H7 (cell line): Measurements from ENCODE around the gene ZDHHC11B. TPM values are rescaled to one million over a fixed set of nuclear protein-coding genes. Genes with fewer than 3 reads are reported as not detected.
"Not testable (repeated sequence)": the region's sequence is repeated elsewhere in the genome, so short reads cannot be mapped to it uniquely, and the experiment has no call there.

Experiments used
- DNase-seq: peaks from one replicate; pipeline ENCODE4 v3.0.0; 2012
- H3K27me3 ChIP-seq: 2 replicates; pipeline ENCODE4 v1.6.0; 2011; ENCODE audit warnings: mild to moderate bottlenecking, low read length; ENCODE audit not compliant: control insufficient read depth, insufficient read depth
- H3K36me3 ChIP-seq: replicated peaks from 2 replicates; pipeline ENCODE4 v1.5.1; 2011; ENCODE audit warnings: low read length; ENCODE audit not compliant: control insufficient read depth, insufficient read depth
- H3K4me3 ChIP-seq: 2 replicates; pipeline ENCODE4 v1.5.1; 2011; ENCODE audit warnings: low read depth, mild to moderate bottlenecking, control low read depth, low read length, moderate library complexity; ENCODE audit not compliant: insufficient read depth
- total RNA-seq: library from RNA; depleted of rRNA; stranded (reverse); fragments of >200 nt; shearing (Covaris generic); gene quantifications from 2 replicates; pipeline ENCODE4 v1.2.3, GENCODE V29; 2014

The ZDHHC11B gene
- total RNA-seq, 1 experiment from 2014 or later = 0.07 TPM

GRCh38 chr5:766666-767431 lies 17.7 kb downstream of the ZDHHC11B start:
- peak; percentile 46 for DNase-seq
- Histone ChIP-seq H3K36me3 (no peaks in the 10 kb centered on the region), H3K4me3 (no peak overlapping the region), H3K27me3 (no peaks in the 10 kb centered on the region)

GRCh38 chr5:765948-766631 lies 18.4 kb downstream of the ZDHHC11B start:
- no peaks in the 10 kb centered on the region for H3K36me3 ChIP-seq
- no peak overlapping the region for H3K4me3 ChIP-seq
- H3K27me3 ChIP-seq = no peaks in the 10 kb centered on the region
- DNase-seq = peak; percentile 47

GRCh38 chr5:763998-764781 lies 20.3 kb downstream of the ZDHHC11B start:
- Histone ChIP-seq H3K4me3 (no peak overlapping the region), H3K36me3 (no peaks in the 10 kb centered on the region), H3K27me3 (no peaks in the 10 kb centered on the region)
- peak; percentile 42 for DNase-seq

GRCh38 chr5:763397-763796 lies 21.1 kb downstream of the ZDHHC11B start:
- Histone ChIP-seq H3K27me3 (no peaks in the 10 kb centered on the region), H3K4me3 (no peak overlapping the region), H3K36me3 (no peaks in the 10 kb centered on the region)
- DNase-seq = peak; percentile 42

- DNase-seq, H3K27me3 ChIP-seq, H3K36me3 ChIP-seq, H3K4me3 ChIP-seq: not testable (repeated sequence)
Measured at GRCh38 chr5:762996-763395, 21.5 kb downstream of the ZDHHC11B start.

- no peaks in the 10 kb centered on the region for H3K27me3 ChIP-seq
- no peak overlapping the region for H3K4me3 ChIP-seq
- H3K36me3 ChIP-seq = no peaks in the 10 kb centered on the region
- peak; percentile 45 for DNase-seq
Measured at GRCh38 chr5:761854-762710, 22.4 kb downstream of the ZDHHC11B start.

- no peaks in the 10 kb centered on the region for H3K36me3 ChIP-seq
- DNase-seq = peak; percentile 39
- H3K4me3 ChIP-seq = no peak overlapping the region
- no peaks in the 10 kb centered on the region for H3K27me3 ChIP-seq
Measured at GRCh38 chr5:761059-761771, 23.3 kb downstream of the ZDHHC11B start.

- H3K36me3 ChIP-seq = no peaks in the 10 kb centered on the region
- H3K4me3 ChIP-seq = no peak overlapping the region
- DNase-seq = peak; percentile 49
- no peaks in the 10 kb centered on the region for H3K27me3 ChIP-seq
Measured at GRCh38 chr5:760363-761058, 24.0 kb downstream of the ZDHHC11B start.

- Histone ChIP-seq H3K27me3 (no peaks in the 10 kb centered on the region), H3K36me3 (no peaks in the 10 kb centered on the region), H3K4me3 (no peak overlapping the region)
- DNase-seq = peak; percentile 55
Measured at GRCh38 chr5:759781-760362, 24.7 kb downstream of the ZDHHC11B start.

- Histone ChIP-seq H3K4me3 (no peak overlapping the region), H3K27me3 (no peaks in the 10 kb centered on the region), H3K36me3 (no peaks in the 10 kb centered on the region)
- peak; percentile 65 for DNase-seq
Measured at GRCh38 chr5:759111-759751, 25.3 kb downstream of the ZDHHC11B start.

GRCh38 chr5:758698-759053 lies 25.9 kb downstream of the ZDHHC11B start:
- DNase-seq = peak; percentile 46

GRCh38 chr5:757931-758697 lies 26.4 kb downstream of the ZDHHC11B start:
- Histone ChIP-seq H3K4me3 (no peak overlapping the region), H3K36me3 (no peaks in the 10 kb centered on the region), H3K27me3 (no peaks in the 10 kb centered on the region)
- DNase-seq = peak; percentile 68

More at GRCh38 chr5:758698-759053, 25.9 kb downstream of the ZDHHC11B start:
- no peaks in the 10 kb centered on the region for H3K27me3 ChIP-seq
- H3K36me3 ChIP-seq = no peaks in the 10 kb centered on the region
- no peak overlapping the region for H3K4me3 ChIP-seq
